Gastrocnemius medialis (tissue), 4 donors: ENCODE results near the gene RPP14. TPM values are rescaled to one million over a fixed set of nuclear protein-coding genes. Genes with fewer than 3 reads are reported as not detected.

Source experiments
- ATAC-seq, 2 donors: fragments of 150-250 bp; one replicate each; pipeline ENCODE4 v1.9.1; 2016
- DNase-seq, 2 donors: peaks; one replicate each; pipeline ENCODE4 v3.0.0-alpha.2; 2019
- H3K27ac ChIP-seq, 4 donors: fragments of 200-600 bp; sonication (generic); 1 replicate in 1 of 4; 2 replicates in 3 of 4; pipeline ENCODE4 v1.5.1; 2016 to 2018; ENCODE audit warnings: mild to moderate bottlenecking in 2 of 4, moderate library complexity in 1 of 4
- H3K27me3 ChIP-seq, 3 donors: fragments of 200-600 bp; sonication (generic) in 2 of 3; 1 replicate in 1 of 3; 2 replicates in 2 of 3; pipeline versions ENCODE4 v1.5.1 to v1.6.0; 2016 to 2019; ENCODE audit warnings: mild to moderate bottlenecking in 1 of 3, moderate library complexity in 1 of 3
- H3K36me3 ChIP-seq, 2 donors: fragments of 200-600 bp; sonication (generic) in 1 of 2; one replicate each; pipeline ENCODE4 v1.5.1; 2017 to 2018
- H3K4me1 ChIP-seq, 2 donors: fragments of 200-600 bp; sonication (generic) in 1 of 2; one replicate each; pipeline ENCODE4 v1.5.1; 2016 to 2017; ENCODE audit warnings: mild to moderate bottlenecking in 2 of 2
- H3K4me3 ChIP-seq, 4 donors: fragments of 200-600 bp; sonication (generic) in 3 of 4; 1 replicate in 1 of 4; 2 replicates in 3 of 4; pipeline ENCODE4 v1.5.1; 2016 to 2019; ENCODE audit warnings: mild to moderate bottlenecking in 2 of 4
- H3K9me3 ChIP-seq, 3 donors: fragments of 200-600 bp; sonication (generic) in 2 of 3; 1 replicate in 1 of 3; 2 replicates in 2 of 3; pipeline ENCODE4 v1.5.1; 2016 to 2019
- CTCF ChIP-seq, 5 experiments: fragments of 450-650 bp in 3 of 5; fragments of 200-600 bp in 2 of 5; sonication (generic) in 2 of 5; IDR thresholded peaks in 4 of 5; conservative IDR thresholded peaks in 1 of 5; 1 replicate in 4 of 5; 2 replicates in 1 of 5; pipeline ENCODE4 v1.5.1; 2016 to 2019; ENCODE audit warnings: antibody characterized with exemption in 5 of 5, mild to moderate bottlenecking in 3 of 5, moderate library complexity in 3 of 5
- POLR2A ChIP-seq, 2 donors: fragments of 450-650 bp; IDR thresholded peaks; one replicate each; pipeline ENCODE4 v1.6.1; 2017; ENCODE audit warnings: antibody characterized with exemption in 2 of 2, mild to moderate bottlenecking in 2 of 2, moderate library complexity in 2 of 2
- in situ Hi-C, 4 donors: fragments of 200-750 bp; cut with MboI; loops; one replicate each; pipeline versions ENCODE4 v1.15.0 to v1.8.0; 2017; ENCODE audit warnings: low sequenced_read_pairs in 4 of 4
- intact Hi-C: fragments of 100-400 bp; cut with DNase I; formaldehyde crosslinking; loops from one replicate; pipeline ENCODE4 v1.15.1; 2023; ENCODE audit warnings: low total_unique reads
- total RNA-seq, 4 donors: library from RNA; depleted of rRNA; stranded (reverse); fragments of >200 nt; gene quantifications; one replicate each; pipeline versions ENCODE4 v1.1.0 to v1.2.3, GENCODE V29; 2016

Gene RPP14
- total RNA-seq, 4 donors from 2014 or later: 16.6 to 28.9 (median 17.1) TPM

- in situ Hi-C loops (no loop called here), intact Hi-C loops (no loop called here)
- Histone ChIP-seq H3K9me3 (no peaks in the 10 kb centered on the region), H3K4me3 (peak overlapping the region in 1 of 4 donors; percentile 18), H3K4me1 (peaks cover 14 to 18% of the 10 kb centered on the region in 2 donors), H3K27me3 (no peaks in the 10 kb centered on the region), H3K36me3 (no peaks in the 10 kb centered on the region), H3K27ac (peak overlapping the region in 2 of 4 donors; percentile 20 to 32)
- no peak for DNase-seq
- peak; percentile 83 to 94 for ATAC-seq
- no peak for TF ChIP-seq CTCF (IDR thresholded peaks at IDR 0.05 in 4 of 5, conservative IDR thresholded peaks at IDR 0.05 in 1 of 5)
- no peak for TF ChIP-seq POLR2A (IDR thresholded peaks at IDR 0.05)
These were observed 44.6 kb downstream of the RPP14 start for GRCh38 chr3:58350627-58351013.

GRCh38 chr3:58351920-58352319, 45.9 kb downstream of the RPP14 start:
- in situ Hi-C loops: no loop called here
- TF ChIP-seq POLR2A (IDR thresholded peaks at IDR 0.05) (no peak), CTCF (IDR thresholded peaks at IDR 0.05 in 4 of 5, conservative IDR thresholded peaks at IDR 0.05 in 1 of 5) (no peak)
- ATAC-seq (no peak), DNase-seq (no peak)
- Histone ChIP-seq H3K9me3 (no peaks in the 10 kb centered on the region), H3K27me3 (no peaks in the 10 kb centered on the region), H3K27ac (no peak overlapping the region), H3K4me1 (peaks cover 17 to 18% of the 10 kb centered on the region in 2 donors), H3K36me3 (no peaks in the 10 kb centered on the region), H3K4me3 (no peak overlapping the region)
- intact Hi-C loops: no loop called here

- Histone ChIP-seq H3K36me3 (no peaks in the 10 kb centered on the region), H3K4me1 (peaks cover 17 to 18% of the 10 kb centered on the region in 2 donors), H3K9me3 (no peaks in the 10 kb centered on the region), H3K4me3 (no peak overlapping the region), H3K27me3 (no peaks in the 10 kb centered on the region), H3K27ac (no peak overlapping the region)
- DNase-seq (no peak), ATAC-seq (no peak)
- intact Hi-C loops (no loop called here), in situ Hi-C loops (no loop called here)
- TF ChIP-seq POLR2A (IDR thresholded peaks at IDR 0.05): no peak
- TF ChIP-seq CTCF (IDR thresholded peaks at IDR 0.05 in 4 of 5, conservative IDR thresholded peaks at IDR 0.05 in 1 of 5): no peak
These were observed 46.6 kb downstream of the RPP14 start for GRCh38 chr3:58352626-58353025.

- Histone ChIP-seq H3K27ac (no peak overlapping the region), H3K9me3 (no peaks in the 10 kb centered on the region), H3K4me3 (no peak overlapping the region), H3K4me1 (peaks cover 17 to 18% of the 10 kb centered on the region in 2 donors), H3K27me3 (no peaks in the 10 kb centered on the region), H3K36me3 (no peaks in the 10 kb centered on the region)
- ATAC-seq (no peak), DNase-seq (no peak)
- in situ Hi-C loops: no loop called here
- TF ChIP-seq CTCF (IDR thresholded peaks at IDR 0.05 in 4 of 5, conservative IDR thresholded peaks at IDR 0.05 in 1 of 5): no peak
- no peak for TF ChIP-seq POLR2A (IDR thresholded peaks at IDR 0.05)
- intact Hi-C loops: no loop called here
These were observed 47.9 kb downstream of the RPP14 start for GRCh38 chr3:58353722-58354553.
